Adipose tissue (tissue), 3 donors: ENCODE data around the gene OCRL. TPM values are rescaled to one million over a fixed set of nuclear protein-coding genes. Genes with fewer than 3 reads are reported as not detected.
"Not testable (repeated sequence)": the region's sequence is repeated elsewhere in the genome, so short reads cannot be mapped to it uniquely, and the experiment has no call there.

Experiments used
- H3K27ac ChIP-seq: one replicate; pipeline ENCODE4 v1.5.1; 2013; ENCODE audit warnings: low read depth, low read length
- WGBS, 3 donors: extraction: QIAGEN DNeasy Blood & Tissue Kit; methylation state at CpG; one replicate each; pipeline ENCODE4 v1.1.7; 2013; 5-methylcytosine and 5-hydroxymethylcytosine counted together
- polyA plus RNA-seq, 3 donors: library from polyadenylated mRNA; stranded (reverse); fragments of 200-250 nt; gene quantifications; one replicate each; pipeline ENCODE4 v1.2.3, GENCODE V29; 2013
- donor health status: healthy with polysubstance abuse.
- donor health status: Bipolar disorder and iron deficiency.
- donor health status: healthy.

OCRL gene
- polyA plus RNA-seq, 3 donors = 7.3 to 14.1 (median 13.5) TPM

GRCh38 chrX:129572422-129572821 is 32.4 kb downstream of the OCRL start:
- no peak overlapping the region for H3K27ac ChIP-seq
- WGBS, 3 donors = 59 to 80% (median 71%) methylated on average over 2 of the region's 2 CpGs

GRCh38 chrX:129573652-129574051 is 33.6 kb downstream of the OCRL start:
- WGBS, 3 donors = 86 to 95% (median 94%) methylated on average over 4 of the region's 4 CpGs
- H3K27ac ChIP-seq = not testable (repeated sequence)

- H3K27ac ChIP-seq = no peak overlapping the region
- WGBS, 3 donors = 56 to 86% (median 78%) methylated on average over 2 of the region's 2 CpGs
Measured at GRCh38 chrX:129574214-129574613, 34.2 kb downstream of the OCRL start.

GRCh38 chrX:129576539-129576938 is 36.5 kb downstream of the OCRL start:
- WGBS, 3 donors = 75 to 82% (median 76%) methylated on average over 3 of the region's 3 CpGs
- H3K27ac ChIP-seq = no peak overlapping the region

- 52 to 87% (median 55%) methylated on average over 5 of the region's 5 CpGs for WGBS, 3 donors
- H3K27ac ChIP-seq = no peak overlapping the region
Measured at GRCh38 chrX:129577473-129577872, 37.4 kb downstream of the OCRL start.

- 71 to 92% (median 82%) methylated on average over 1 of the region's 1 CpG for WGBS, 3 donors
- no peak overlapping the region for H3K27ac ChIP-seq
Measured at GRCh38 chrX:129577877-129578276, 37.8 kb downstream of the OCRL start.

GRCh38 chrX:129581904-129582303 is 41.8 kb downstream of the OCRL start:
- H3K27ac ChIP-seq = no peak overlapping the region
- 73 to 85% (median 83%) methylated on average over 1 of the region's 1 CpG for WGBS, 3 donors

- WGBS, 3 donors = 42 to 87% (median 86%) methylated on average over 1 of the region's 1 CpG
- H3K27ac ChIP-seq = no peak overlapping the region
Measured at GRCh38 chrX:129585167-129585566, 45.1 kb downstream of the OCRL start.

- 56 to 90% (median 58%) methylated on average over 3 of the region's 3 CpGs for WGBS, 3 donors
- no peak overlapping the region for H3K27ac ChIP-seq
Measured at GRCh38 chrX:129585691-129586090, 45.6 kb downstream of the OCRL start.

- no peak overlapping the region for H3K27ac ChIP-seq
- 77 to 99% (median 97%) methylated on average over 4 of the region's 4 CpGs for WGBS, 3 donors
Measured at GRCh38 chrX:129586446-129586845, 46.4 kb downstream of the OCRL start.

- 77 to 98% (median 95%) methylated on average over 4 of the region's 4 CpGs for WGBS, 3 donors
- no peak overlapping the region for H3K27ac ChIP-seq
Measured at GRCh38 chrX:129590596-129590995, 50.5 kb downstream of the OCRL start.

- H3K27ac ChIP-seq = no peak overlapping the region
Measured at GRCh38 chrX:129593137-129593536, 53.1 kb downstream of the OCRL start.

GRCh38 chrX:129594781-129595180 is 54.7 kb downstream of the OCRL start:
- H3K27ac ChIP-seq = no peak overlapping the region
- 77 to 100% (median 88%) methylated on average over 1 of the region's 1 CpG for WGBS, 3 donors

- 64 to 91% (median 89%) methylated on average over 5 of the region's 5 CpGs for WGBS, 3 donors
- H3K27ac ChIP-seq = no peak overlapping the region
Measured at GRCh38 chrX:129596077-129596476, 56.0 kb downstream of the OCRL start.

- no peak overlapping the region for H3K27ac ChIP-seq
- WGBS, 3 donors = 69 to 83% (median 82%) methylated on average over 4 to 5 of the region's 5 CpGs
Measured at GRCh38 chrX:129597905-129598304, 57.8 kb downstream of the OCRL start.

- WGBS, 3 donors = 79 to 83% (median 80%) methylated on average over 5 of the region's 5 CpGs
- no peak overlapping the region for H3K27ac ChIP-seq
Measured at GRCh38 chrX:129599499-129599898, 59.4 kb downstream of the OCRL start.

GRCh38 chrX:129599996-129600395 is 59.9 kb downstream of the OCRL start:
- 68 to 94% (median 73%) methylated on average over 5 of the region's 5 CpGs for WGBS, 3 donors
- no peak overlapping the region for H3K27ac ChIP-seq

- WGBS, 3 donors = 34 to 43% (median 38%) methylated on average over 11 of the region's 11 CpGs
Measured at GRCh38 chrX:129600981-129601424, 60.9 kb downstream of the OCRL start.

GRCh38 chrX:129606918-129607317 is 66.9 kb downstream of the OCRL start:
- H3K27ac ChIP-seq = no peak overlapping the region
- 4 to 7% (median 6%) methylated on average over 5 of the region's 5 CpGs for WGBS, 3 donors

More at GRCh38 chrX:129600981-129601424, 60.9 kb downstream of the OCRL start:
- H3K27ac ChIP-seq = no peak overlapping the region

- 75 to 93% (median 83%) methylated on average over 3 of the region's 3 CpGs for WGBS, 3 donors
- H3K27ac ChIP-seq = no peak overlapping the region
Measured at GRCh38 chrX:129608496-129608895, 68.4 kb downstream of the OCRL start.

GRCh38 chrX:129609395-129609794 is 69.3 kb downstream of the OCRL start:
- WGBS, 3 donors = 56 to 89% (median 62%) methylated on average over 1 of the region's 1 CpG

More at GRCh38 chrX:129609395-129609794, 69.3 kb downstream of the OCRL start:
- H3K27ac ChIP-seq = no peak overlapping the region
